Measurements from ENCODE around the gene BUB3.

The BUB3 gene

GRCh38 chr10:123204127-123204461 is 49.9 kb downstream of the BUB3 start:
- no peak overlapping the region for H3K4me3 ChIP-seq (ENCODE audit: control insufficient read depth, low read depth, low read length)
- no peak for TF ChIP-seq CTCF (IDR thresholded peaks at IDR 0.05; ENCODE audit: control insufficient read depth, insufficient read depth, low read depth, low read length, missing control alignments)
- no peak for DNase-seq (ENCODE audit: low read depth)

GRCh38 chr10:123205041-123205440 is 50.8 kb downstream of the BUB3 start:
- no peak for DNase-seq (ENCODE audit: low read depth)
- TF ChIP-seq CTCF (IDR thresholded peaks at IDR 0.05; ENCODE audit: control insufficient read depth, insufficient read depth, low read depth, low read length, missing control alignments): no peak

DNA sequence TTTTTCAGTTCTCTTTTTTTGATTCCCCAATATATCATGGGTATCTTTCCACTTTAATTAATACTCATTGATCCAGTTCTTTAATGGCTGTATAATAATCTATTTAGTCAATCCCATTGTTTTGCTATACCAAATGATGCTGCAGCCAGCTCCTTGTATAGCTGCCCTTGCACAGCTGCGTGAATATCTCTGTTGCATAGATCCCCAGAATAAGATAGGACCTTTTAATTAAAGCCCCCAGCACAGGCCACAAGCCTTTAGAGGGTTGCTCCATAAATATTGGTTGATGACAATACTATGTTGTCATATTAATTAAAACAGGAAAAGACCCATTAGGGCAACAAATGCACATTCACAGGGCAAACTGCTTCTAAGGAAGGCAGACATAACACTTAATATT is 57.9 kb downstream of the BUB3 start:
- no peak for DNase-seq (ENCODE audit: low read depth)
- H3K4me3 ChIP-seq (ENCODE audit: control insufficient read depth, low read depth, low read length): no peak overlapping the region
- TF ChIP-seq CTCF (IDR thresholded peaks at IDR 0.05; ENCODE audit: control insufficient read depth, insufficient read depth, low read depth, low read length, missing control alignments): no peak

More at GRCh38 chr10:123205041-123205440, 50.8 kb downstream of the BUB3 start:
- no peak overlapping the region for H3K4me3 ChIP-seq (ENCODE audit: control insufficient read depth, low read depth, low read length)

DNA sequence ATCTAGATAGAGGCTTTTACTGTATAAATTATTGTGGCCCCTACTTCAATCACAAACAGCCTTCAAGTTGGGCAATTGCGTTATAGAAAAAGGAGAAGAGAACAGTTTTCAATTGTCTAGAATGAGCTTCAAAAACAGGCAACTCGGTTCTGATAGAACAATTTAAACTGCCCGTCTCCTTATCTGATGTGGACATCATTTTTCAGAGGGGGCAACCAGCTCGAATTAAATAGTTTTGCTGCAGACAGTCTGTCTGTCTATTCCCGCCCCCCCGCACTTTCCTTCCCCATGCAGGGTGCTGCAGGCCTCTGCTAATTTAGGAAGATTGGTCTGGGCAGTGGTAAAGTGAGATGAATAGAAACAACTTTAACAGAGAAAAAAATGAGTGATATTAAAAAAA is 58.4 kb downstream of the BUB3 start:
- no peak for DNase-seq (ENCODE audit: low read depth)
- H3K4me3 ChIP-seq (ENCODE audit: control insufficient read depth, low read depth, low read length): no peak overlapping the region
- TF ChIP-seq CTCF (IDR thresholded peaks at IDR 0.05; ENCODE audit: control insufficient read depth, insufficient read depth, low read depth, low read length, missing control alignments): no peak

DNA sequence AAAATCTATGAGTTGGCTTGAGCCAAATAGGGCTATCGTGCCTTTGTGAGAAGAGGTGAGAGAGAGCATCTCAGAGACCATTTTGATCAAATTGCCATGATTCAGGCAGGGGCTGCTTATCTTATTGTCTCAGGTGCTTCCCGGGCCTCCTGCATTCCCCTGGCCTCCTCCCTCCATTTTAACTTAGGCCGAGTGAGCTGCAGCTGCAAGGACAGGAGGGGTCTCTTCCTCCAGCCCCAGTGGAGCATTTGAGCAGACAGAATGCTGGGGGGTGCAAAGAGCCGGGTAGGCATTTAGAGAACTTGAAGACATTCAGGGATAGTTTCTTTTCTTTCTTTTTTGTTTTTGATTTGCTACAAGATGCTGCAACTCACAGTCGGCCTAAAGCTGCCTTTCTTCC is 59.0 kb downstream of the BUB3 start:
- TF ChIP-seq CTCF (IDR thresholded peaks at IDR 0.05; ENCODE audit: control insufficient read depth, insufficient read depth, low read depth, low read length, missing control alignments): no peak
- no peak overlapping the region for H3K4me3 ChIP-seq (ENCODE audit: control insufficient read depth, low read depth, low read length)
- no peak for DNase-seq (ENCODE audit: low read depth)

Data from AG09309 (cell line).